NCI-H748 (cell line): ENCODE data around the gene PICALM.

Experiments used
- DNase-seq: peaks from one replicate; lab custom pipeline; 2025; ENCODE audit not compliant: unreplicated experiment; lab: John Stamatoyannopoulos, UW

Gene PICALM

DNA sequence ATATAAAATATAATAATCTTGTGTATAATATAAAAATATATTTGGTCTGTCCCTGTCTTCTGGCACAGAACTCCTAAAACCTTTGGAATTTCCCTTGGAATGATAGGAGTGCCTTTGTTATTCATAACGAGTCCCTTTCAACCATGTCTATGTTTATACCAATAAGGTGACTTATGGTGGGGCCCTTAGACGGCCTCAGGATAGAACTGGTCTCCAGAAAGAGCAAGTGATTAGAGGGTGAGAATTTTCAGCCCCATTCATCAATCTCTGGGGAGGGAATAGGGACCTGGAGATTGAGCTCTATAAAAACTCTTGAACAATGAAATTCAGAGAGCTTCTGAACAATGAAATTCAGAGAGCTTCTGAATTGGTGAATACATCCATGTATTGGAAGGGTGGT lies 18.4 kb upstream of the PICALM start:
- no peak for DNase-seq

DNA sequence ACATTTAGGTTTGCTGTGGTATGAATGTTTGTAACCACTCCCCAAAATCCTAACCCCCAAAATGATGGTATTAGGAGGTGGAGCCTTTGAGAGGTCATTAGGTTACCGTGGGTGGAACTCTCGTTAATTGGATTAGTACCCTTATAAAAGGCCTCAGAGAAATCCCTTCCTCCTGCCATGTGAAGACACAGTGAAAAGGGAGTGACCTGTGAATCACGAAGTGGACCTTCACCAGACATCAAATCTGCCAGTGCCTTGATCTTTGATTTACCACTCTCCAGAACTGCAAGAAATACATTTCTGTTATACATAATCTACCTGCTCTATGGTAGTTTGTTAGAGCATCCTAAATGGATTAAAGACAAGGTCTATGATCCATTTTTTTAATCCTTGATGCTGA lies 12.6 kb upstream of the PICALM start:
- DNase-seq: no peak

GRCh38 chr11:86079421-86079820 lies 10.5 kb upstream of the PICALM start:
- DNase-seq: no peak

GRCh38 chr11:86073948-86074347 lies 5.1 kb upstream of the PICALM start:
- DNase-seq: no peak

DNA sequence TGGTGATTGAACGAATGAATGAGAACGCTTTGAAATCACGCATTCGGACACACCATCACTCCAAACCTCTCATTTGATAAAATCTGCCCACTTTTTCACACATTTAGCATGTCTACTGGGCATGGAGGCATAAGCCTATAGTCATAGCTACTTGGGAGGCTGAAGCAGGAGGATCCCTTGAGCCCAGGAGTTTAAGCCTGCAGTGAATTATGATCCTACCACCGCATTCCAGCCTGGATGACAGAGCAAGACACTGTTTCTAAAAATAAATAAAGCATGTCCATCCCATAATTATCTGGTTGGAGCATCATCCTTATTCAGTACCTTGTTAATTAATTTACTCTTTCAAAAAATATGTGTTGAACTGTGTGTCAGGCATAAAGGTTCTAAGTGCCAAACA lies 3.3 kb upstream of the PICALM start:
- DNase-seq: no peak

DNA sequence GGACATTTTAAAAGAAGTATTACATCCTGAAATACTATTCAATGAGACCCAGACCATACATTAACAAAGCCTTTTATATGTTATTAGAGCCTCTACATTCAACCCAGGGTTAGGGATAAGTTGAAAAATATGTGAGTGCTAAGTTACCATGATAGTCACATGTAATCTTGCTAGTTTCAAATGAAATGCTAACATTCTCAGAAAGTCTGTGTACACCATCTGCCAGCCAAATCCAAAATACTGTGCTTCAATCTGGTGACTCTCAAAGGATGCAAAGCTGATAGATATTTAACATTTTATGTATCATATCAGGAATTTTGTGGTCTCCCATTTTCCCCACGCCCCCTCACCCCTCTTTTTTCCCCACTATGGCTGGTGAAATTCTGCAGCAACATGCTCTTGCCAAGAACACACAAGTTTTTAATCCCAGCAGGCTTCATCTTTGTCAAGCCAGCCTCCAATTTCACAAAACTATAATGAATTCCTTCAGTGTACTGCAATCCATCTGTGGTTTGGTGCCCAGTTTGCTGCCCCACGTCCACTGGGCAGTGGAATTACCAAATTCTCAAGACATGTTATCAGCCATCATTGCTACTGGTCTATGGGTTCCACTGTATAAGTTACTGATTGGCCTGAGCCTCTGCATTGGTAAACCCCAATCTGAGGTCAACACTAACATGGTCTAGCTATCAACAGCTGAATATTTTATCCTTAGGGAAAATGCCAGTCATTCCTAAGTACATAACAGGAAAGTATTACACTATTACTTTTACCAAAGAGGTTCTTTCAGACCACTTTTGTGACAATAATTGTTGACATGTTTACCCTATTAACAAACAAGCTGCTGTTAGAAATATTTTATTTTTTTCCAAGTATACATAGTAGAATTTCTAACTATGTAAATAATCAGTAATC lies 1.5 kb upstream of the PICALM start:
- no peak for DNase-seq

- DNase-seq: peak; percentile 63
These were observed 671 bp upstream of the PICALM start for GRCh38 chr11:86069408-86070101.

GRCh38 chr11:86068138-86068871 lies 579 bp downstream of the PICALM start:
- peak; percentile 44 for DNase-seq

DNA sequence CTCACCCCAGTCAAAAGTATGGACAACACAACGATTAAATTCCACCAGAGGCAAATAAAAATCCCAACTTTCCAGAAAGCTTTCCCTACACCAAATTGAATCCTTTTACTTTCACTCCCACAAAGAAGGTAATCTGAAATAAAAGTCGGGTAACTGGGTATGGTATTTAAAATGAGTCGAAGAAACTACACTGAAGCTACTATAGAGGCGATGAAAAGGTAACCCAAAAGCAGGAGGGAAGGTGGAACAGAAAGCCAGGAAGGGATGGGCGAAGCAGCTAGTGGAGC lies 1.1 kb downstream of the PICALM start:
- no peak for DNase-seq

GRCh38 chr11:86067009-86067850 lies 1.7 kb downstream of the PICALM start:
- no peak for DNase-seq

DNA sequence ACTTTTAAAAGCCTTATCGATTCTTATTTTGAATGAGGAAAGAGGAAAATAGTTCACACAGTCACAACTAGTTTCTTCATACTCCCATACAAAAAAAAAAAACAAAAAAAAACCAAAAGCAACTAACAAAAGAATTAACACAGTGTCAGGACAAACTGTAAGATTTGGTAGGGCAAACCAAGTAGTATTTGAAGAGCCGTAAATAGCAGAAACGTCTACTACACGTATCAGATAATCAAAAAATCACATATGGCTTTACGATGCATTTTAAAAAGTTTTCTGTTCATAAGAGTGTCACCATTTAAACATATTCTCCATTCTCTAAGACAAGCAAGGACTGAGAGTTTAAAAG lies 2.3 kb downstream of the PICALM start:
- no peak for DNase-seq

DNA sequence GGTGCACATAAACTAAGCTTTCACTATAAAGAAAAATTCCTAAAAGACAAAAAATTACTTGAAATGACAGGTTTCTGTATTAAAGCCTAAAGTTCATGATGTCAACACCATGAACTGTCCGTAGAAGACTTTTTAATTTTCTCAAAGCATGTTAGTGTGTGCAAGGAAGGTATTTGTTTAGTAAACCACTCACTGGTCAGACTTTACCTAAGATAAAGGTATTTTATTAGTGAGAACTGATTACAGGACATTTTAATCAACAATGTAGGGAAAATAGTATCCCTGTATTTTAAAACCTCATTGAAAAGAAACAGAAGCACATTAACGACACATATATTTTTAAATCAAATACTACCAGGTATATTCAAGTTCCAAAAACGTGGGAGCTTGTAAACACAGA lies 2.9 kb downstream of the PICALM start:
- DNase-seq: no peak

DNA sequence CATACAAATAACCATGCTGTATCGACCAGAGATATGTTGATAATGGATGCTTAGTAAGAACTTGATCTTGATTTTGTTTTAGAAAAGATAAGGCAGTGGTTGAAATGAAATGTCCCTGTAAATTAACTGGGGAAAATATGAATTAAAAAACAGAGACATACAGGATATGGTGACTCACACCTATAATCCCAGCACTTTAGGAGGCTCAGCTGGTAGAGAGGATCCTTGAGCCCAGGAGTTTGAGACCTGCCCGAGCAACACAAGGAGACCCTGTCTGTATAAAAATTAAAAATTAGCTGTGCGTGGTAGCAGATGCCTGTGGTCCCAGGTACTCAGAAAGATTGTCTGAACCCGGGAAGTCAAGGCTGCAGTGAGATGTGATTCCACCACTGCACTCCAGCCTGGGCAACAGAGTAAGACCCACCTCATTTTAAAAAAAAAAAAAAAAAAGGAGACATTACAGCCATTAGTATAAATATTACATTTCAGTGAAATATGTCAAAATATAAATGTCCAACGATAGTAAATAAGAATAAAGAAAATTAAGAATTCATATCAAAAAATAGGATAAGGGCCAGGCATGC lies 4.6 kb downstream of the PICALM start:
- DNase-seq: no peak

GRCh38 chr11:86063536-86063935 lies 5.3 kb downstream of the PICALM start:
- DNase-seq: no peak

DNA sequence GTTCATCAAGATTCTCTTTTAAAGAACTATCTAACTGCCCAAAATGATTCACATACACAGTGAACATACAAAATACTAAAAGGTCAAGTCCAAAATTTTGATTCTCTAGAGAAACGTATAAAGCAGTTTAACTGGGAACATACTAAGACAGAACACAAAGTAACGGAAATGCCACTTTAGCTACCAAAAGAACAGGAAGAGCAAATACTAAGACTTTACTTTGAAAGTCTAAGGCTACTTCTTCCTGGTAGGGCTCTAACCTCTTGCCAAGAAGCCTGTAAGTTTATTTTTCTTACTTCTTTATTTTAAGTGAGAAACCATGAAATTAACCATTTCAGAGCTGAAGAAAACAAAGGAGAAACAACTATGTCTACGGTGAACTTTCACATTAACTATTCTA lies 6.2 kb downstream of the PICALM start:
- no peak for DNase-seq

- DNase-seq: no peak
These were observed 7.2 kb downstream of the PICALM start for GRCh38 chr11:86061483-86062205.

GRCh38 chr11:86060544-86060943 lies 8.3 kb downstream of the PICALM start:
- DNase-seq: no peak

GRCh38 chr11:86058360-86058759 lies 10.5 kb downstream of the PICALM start:
- DNase-seq: no peak

GRCh38 chr11:86056351-86056854 lies 12.5 kb downstream of the PICALM start:
- DNase-seq: no peak
